K562 (cell line): ENCODE results near the gene ACTL6A. TPM values are rescaled to one million over a fixed set of nuclear protein-coding genes. Genes with fewer than 3 reads are reported as not detected.
A peak's percentile ranks its signal among the peaks of the same experiment; 100 is the strongest.

Experiments
- ETS2 ChIP-seq: IDR thresholded peaks from 2 replicates; pipeline ENCODE4 v1.6.1; 2016; ENCODE audit warnings: borderline replicate concordance, missing genetic modification characterization, mild to moderate bottlenecking, moderate library complexity, missing compliant biosample characterization; ENCODE audit not compliant: poor library complexity, severe bottlenecking
- FUS ChIP-seq: fragments of 200-400 bp; formaldehyde crosslinking; optimal IDR thresholded peaks from 2 replicates; pipeline ENCODE3; 2017; ENCODE audit warnings: low read depth, low read length
- MNT ChIP-seq, 2 experiments: fragments of 450-650 bp; conservative IDR thresholded peaks; 2 replicates each; pipeline ENCODE4 v1.6.1; 2017; ENCODE audit warnings: mild to moderate bottlenecking in 2 of 2, moderate library complexity in 2 of 2
- NKRF ChIP-seq: fragments of 450-650 bp; IDR thresholded peaks from 2 replicates; pipeline ENCODE4 v1.6.1; 2016; ENCODE audit warnings: borderline replicate concordance
- NR2C1 ChIP-seq, 2 experiments: fragments of 450-650 bp; IDR thresholded peaks; 2 replicates each; pipeline ENCODE4 v1.6.1; 2017; ENCODE audit warnings: mild to moderate bottlenecking in 2 of 2, antibody characterized with exemption in 1 of 2, inconsistent platforms in 1 of 2, missing compliant biosample characterization in 1 of 2, missing genetic modification characterization in 1 of 2
- POLR2H ChIP-seq: IDR thresholded peaks from 2 replicates; pipeline ENCODE4 v1.6.1; 2016; ENCODE audit warnings: missing genetic modification characterization, low read depth, mild to moderate bottlenecking, control low read depth, missing compliant biosample characterization, moderate library complexity
- PRDM10 ChIP-seq: fragments of 450-650 bp; IDR thresholded peaks from 2 replicates; pipeline ENCODE4 v1.6.1; 2018; ENCODE audit not compliant: partially characterized antibody
- PTRF ChIP-seq: fragments of 450-650 bp; IDR thresholded peaks from 2 replicates; pipeline ENCODE4 v1.6.1; 2016; ENCODE audit warnings: mild to moderate bottlenecking, missing genetic modification characterization, missing compliant biosample characterization
- RBBP5 ChIP-seq: fragments of 200-600 bp; sonication (generic); IDR thresholded peaks from 2 replicates; pipeline ENCODE4 v1.6.1; 2012; ENCODE audit warnings: borderline replicate concordance, mild to moderate bottlenecking, low read length, control low read depth, inconsistent platforms; ENCODE audit not compliant: insufficient read depth, poor library complexity, severe bottlenecking
- SUPT5H ChIP-seq: fragments of 450-650 bp; IDR thresholded peaks from 2 replicates; pipeline ENCODE4 v1.6.1; 2016
- TAF15 ChIP-seq: fragments of 200-400 bp; formaldehyde crosslinking; IDR thresholded peaks from 2 replicates; pipeline ENCODE4 v1.6.1; 2017; ENCODE audit warnings: mild to moderate bottlenecking, low read depth, low read length, moderate library complexity
- TEAD1 ChIP-seq, 2 experiments: fragments of 450-650 bp in 1 of 2; sonication (generic) in 1 of 2; formaldehyde crosslinking; IDR thresholded peaks; 2 replicates each; pipeline versions ENCODE4 v1.4.0 to v1.8.0; 2020 to 2022; ENCODE audit warnings: mild to moderate bottlenecking in 2 of 2, missing genetic modification reagents in 1 of 2
- TSC22D4 ChIP-seq: fragments of 450-650 bp; IDR thresholded peaks from 2 replicates; pipeline ENCODE4 v1.6.1; 2016; ENCODE audit warnings: missing genetic modification characterization, missing biosample characterization, control low read depth
- ZHX1 ChIP-seq: fragments of 150-350 bp; conservative IDR thresholded peaks from 2 replicates; pipeline ENCODE4 v1.6.1; 2014; ENCODE audit warnings: low read length
- ZNF696 ChIP-seq: fragments of 250-450 bp; sonication (Bioruptor Pico); conservative IDR thresholded peaks from 2 replicates; pipeline ENCODE4 v1.4.0; 2020; ENCODE audit warnings: mild to moderate bottlenecking, moderate library complexity
- ZNF699 ChIP-seq: fragments of 250-450 bp; sonication (Bioruptor Pico); IDR thresholded peaks from 2 replicates; pipeline ENCODE4 v1.8.0; 2021; ENCODE audit warnings: mild to moderate bottlenecking, moderate library complexity; ENCODE audit not compliant: insufficient replicate concordance
- polyA plus RNA-seq, 8 experiments: library from polyadenylated mRNA; depleted of rRNA in 4 of 8; stranded (reverse) in 5 of 8; unstranded in 3 of 8; fragments of >200 nt; fragmentation: Nextera tagmentation in 2 of 8; fragmentation: Illumina TruSeq in 1 of 8; extraction: Ambion mirVana in 2 of 8; extraction: Trizol in 1 of 8; gene quantifications; 2 replicates each; pipeline versions ENCODE4 v1.2.1 to v1.2.3, GENCODE V29; 2011 to 2014; ENCODE audit warnings: inconsistent platforms in 1 of 8, missing spikeins in 1 of 8
- total RNA-seq, 7 experiments: library from RNA; depleted of rRNA in 6 of 7; stranded (reverse); fragments of >200 nt in 6 of 7; fragmentation: Illumina TruSeq in 2 of 7; extraction: Trizol in 2 of 7; gene quantifications; 2 replicates each; pipeline versions ENCODE4 v1.2.1 to v1.2.3, GENCODE V29; 2011 to 2021; ENCODE audit warnings: low replicate concordance in 1 of 7

ACTL6A gene
- total and polyA plus RNA-seq, 9 of the 15 experiments (the other 6 are each of a cell fraction or from before 2014, with no cell fraction given), result 107 to 243 (median 157) TPM

- no peak for TF ChIP-seq ETS2 (tag)
- TF ChIP-seq ZNF696 (CRISPR knock-in tag), result no peak
- TF ChIP-seq PTRF (tag), result no peak
- TF ChIP-seq POLR2H (tag), result peak; percentile 80
- TF ChIP-seq TEAD1 (CRISPR knock-in tag; IDR thresholded peaks at IDR 0.05), result peak in 1 of 2 experiments; percentile 60; a peak in 1 of 4 replicates
- TF ChIP-seq PRDM10, result peak; percentile 46
- peak; percentile 66 to 83 for TF ChIP-seq MNT (conservative IDR thresholded peaks at IDR 0.05)
- TF ChIP-seq TSC22D4 (tag), result no peak
- TF ChIP-seq ZNF699, result no peak
- no peak for TF ChIP-seq NR2C1 (IDR thresholded peaks at IDR 0.05)
- TF ChIP-seq NR2C1 (tag; IDR thresholded peaks at IDR 0.05), result no peak
- peak; percentile 98 for TF ChIP-seq SUPT5H
- no peak for TF ChIP-seq ZHX1
- peak; percentile 97 for TF ChIP-seq RBBP5
- no peak for TF ChIP-seq TAF15
- TF ChIP-seq NKRF, result peak; percentile 91
- no peak for TF ChIP-seq FUS
Measured at GRCh38 chr3:179562591-179563270, at the start of gene ACTL6A (continued).
